HG03175 (cell line): ENCODE results near the gene CNNM2.
"Not testable (repeated sequence)": the region's sequence is repeated elsewhere in the genome, so short reads cannot be mapped to it uniquely, and the experiment has no call there.

ENCODE experiments used
- ATAC-seq: cut with Tn5 transposase; IDR thresholded peaks from one replicate; pipeline ENCODE4 v1.9.1; 2021; ENCODE audit warnings: mild to moderate bottlenecking, moderate library complexity; ENCODE audit not compliant: unreplicated experiment

Gene CNNM2

DNA sequence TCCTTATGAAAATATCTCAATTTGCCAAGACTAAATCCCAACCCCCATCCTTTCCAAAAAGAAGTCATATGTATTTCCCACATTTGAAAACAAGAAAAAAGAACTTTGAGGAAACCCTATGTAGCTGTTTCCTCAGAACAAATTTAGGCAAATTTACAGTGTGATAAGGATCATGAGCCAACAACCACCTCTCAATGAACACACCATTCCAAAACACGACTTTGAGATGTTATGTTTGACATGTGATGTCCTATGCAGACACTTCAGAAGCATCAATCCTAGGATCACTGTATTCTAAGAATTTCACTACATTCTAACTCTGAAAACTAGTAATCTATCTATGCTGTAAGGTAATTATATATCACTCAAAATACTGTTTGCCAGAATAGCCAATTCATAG lies 212.8 kb downstream of the CNNM2 start:
- no peak for ATAC-seq

GRCh38 chr10:103135168-103135567 lies 217.1 kb downstream of the CNNM2 start:
- not testable (repeated sequence) for ATAC-seq

DNA sequence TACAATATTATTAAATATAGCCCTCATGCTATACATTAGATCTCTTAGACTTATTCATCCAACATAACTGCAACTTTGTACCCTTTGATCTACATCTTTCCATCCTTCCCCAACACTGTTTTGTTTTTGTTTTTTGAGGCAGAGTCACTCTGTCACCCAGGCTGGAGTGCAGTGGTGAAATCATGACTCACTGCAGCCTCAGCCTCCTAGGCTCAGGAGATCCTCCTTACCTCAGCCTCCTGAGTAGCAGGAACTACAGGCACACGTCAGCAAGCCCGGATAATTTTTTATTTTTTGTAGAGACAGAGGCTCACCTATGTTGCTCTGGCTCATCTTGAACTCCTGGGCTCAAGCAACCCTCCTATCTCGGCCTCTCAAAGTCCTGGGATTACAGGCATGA lies 221.7 kb downstream of the CNNM2 start:
- no peak for ATAC-seq
